SH-SY5Y (cell line): Measurements from ENCODE around the gene EVA1C.

Experiments used
- GATA2 ChIP-seq: IDR thresholded peaks from 2 replicates; pipeline ENCODE4 v1.6.1; 2011; ENCODE audit warnings: mild to moderate bottlenecking, low read depth, low read length
- GATA3 ChIP-seq: IDR thresholded peaks from 2 replicates; pipeline ENCODE4 v1.6.1; 2011; ENCODE audit warnings: low read depth, mild to moderate bottlenecking, low read length, moderate library complexity

DNA sequence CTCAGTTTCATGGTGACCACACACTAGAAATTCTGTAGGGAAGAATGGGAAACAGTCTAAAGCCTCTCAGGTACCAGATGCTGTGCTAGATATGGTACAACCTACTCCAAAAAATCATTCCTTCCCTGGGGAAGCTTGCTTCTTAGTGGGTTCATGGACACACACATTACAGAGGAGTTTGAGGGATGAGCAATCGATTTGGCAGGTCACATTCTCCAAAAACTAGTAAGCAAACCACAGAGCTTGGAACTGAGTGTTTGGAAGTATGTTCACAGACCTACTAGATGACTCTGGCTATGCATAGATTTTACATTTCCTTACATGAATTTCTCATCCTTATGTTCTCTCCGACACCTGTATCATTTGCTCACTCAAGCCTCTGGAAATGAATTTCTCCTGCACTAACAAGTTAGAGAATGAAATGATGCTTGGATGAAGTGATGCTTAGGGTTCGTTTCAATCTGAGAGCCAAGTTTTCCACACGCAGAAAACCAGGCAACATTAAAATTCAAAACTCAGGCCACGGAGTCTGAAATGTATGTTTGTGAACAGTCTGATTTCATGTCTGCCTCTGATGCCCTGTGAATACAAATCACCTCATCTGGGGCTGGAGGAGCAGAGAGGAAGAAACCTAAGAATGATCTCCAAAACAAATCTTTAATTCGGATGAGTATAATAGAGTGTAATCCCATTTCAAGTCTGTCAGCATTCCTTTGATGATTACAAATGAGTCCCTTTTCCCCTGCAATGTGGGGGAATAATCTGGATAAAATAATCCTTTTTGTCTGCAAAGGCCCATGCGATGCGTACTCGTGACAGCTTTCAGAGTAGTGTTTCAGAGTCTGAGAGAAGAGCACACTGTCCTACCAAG lies 11.0 kb downstream of the EVA1C start:
- TF ChIP-seq GATA2 (no peak), GATA3 (no peak)
